ENCODE measurements around the gene LTBP1.
"Not testable (repeated sequence)": the region's sequence is repeated elsewhere in the genome, so short reads cannot be mapped to it uniquely, and the experiment has no call there.

The LTBP1 gene

DNA sequence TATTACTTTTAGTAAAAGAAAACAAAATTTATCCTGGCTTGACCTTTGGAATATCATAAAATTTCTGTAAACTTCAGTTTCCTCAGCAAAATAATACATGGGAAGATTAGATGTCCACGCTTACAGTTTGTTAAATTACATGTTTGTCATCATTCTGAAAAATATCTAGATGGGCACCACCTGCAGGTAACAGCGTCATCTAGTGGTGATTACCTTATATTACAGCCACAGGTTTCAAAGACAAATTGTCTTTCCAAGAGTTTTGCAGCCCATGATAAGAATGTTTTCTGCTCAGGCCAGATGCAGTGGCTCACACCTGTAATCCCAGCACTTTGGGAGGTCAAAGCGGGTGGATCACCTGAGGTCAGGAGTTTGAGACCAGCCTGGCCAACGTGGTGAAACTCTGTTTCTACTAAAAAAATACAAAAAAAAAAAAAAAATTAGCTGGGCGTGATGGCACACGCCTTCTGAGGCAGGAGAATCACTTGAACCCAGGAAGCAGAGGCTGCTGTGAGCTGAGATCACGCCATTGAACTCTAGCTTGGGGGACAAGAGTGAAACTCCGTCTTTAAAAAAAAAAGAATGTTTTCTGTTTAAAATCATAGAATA lies 433.4 kb downstream of the LTBP1 start:
- TF ChIP-seq, protein P1, sequence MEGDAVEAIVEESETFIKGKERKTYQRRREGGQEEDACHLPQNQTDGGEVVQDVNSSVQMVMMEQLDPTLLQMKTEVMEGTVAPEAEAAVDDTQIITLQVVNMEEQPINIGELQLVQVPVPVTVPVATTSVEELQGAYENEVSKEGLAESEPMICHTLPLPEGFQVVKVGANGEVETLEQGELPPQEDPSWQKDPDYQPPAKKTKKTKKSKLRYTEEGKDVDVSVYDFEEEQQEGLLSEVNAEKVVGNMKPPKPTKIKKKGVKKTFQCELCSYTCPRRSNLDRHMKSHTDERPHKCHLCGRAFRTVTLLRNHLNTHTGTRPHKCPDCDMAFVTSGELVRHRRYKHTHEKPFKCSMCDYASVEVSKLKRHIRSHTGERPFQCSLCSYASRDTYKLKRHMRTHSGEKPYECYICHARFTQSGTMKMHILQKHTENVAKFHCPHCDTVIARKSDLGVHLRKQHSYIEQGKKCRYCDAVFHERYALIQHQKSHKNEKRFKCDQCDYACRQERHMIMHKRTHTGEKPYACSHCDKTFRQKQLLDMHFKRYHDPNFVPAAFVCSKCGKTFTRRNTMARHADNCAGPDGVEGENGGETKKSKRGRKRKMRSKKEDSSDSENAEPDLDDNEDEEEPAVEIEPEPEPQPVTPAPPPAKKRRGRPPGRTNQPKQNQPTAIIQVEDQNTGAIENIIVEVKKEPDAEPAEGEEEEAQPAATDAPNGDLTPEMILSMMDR (IDR thresholded peaks at IDR 0.05; ENCODE audit: insufficient read depth, low read length, missing control alignments), result peak; percentile 19
- no peak overlapping the region for H3K4me3 ChIP-seq (ENCODE audit: low read depth, low read length)
- CTCF ChIA-PET, result interaction anchor here (0.6 to 4.5 kb wide), 16 partner anchors 9 to 679 kb away, joined by 3 to 21 read pairs (median 4); no protein-coding TSS in a partner anchor
- POLR2A ChIA-PET, result no interaction called here
- DNase-seq (ENCODE audit: low read depth, low spot score), result no peak

DNA sequence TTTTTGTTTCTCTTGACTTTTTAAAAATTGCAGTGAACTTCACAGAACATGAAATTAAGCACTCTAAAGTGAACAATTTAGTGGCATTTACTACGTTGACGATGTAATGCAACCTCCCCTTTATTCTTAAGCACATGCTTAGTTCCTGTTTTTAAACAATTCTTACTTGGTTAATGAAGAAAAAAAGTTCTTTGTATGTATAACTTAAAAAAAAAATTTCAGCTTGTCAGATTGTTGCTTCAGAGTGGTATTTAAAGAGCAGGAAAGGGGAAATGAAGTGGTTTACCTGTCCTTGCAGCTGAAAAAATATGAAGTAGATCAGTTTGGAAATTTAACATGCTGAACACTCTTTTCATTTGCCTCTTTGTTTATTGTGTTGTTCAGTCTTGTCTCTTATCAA lies 434.0 kb downstream of the LTBP1 start:
- H3K4me3 ChIP-seq (ENCODE audit: low read depth, low read length), result no peak overlapping the region
- TF ChIP-seq, protein P1 (IDR thresholded peaks at IDR 0.05; ENCODE audit: insufficient read depth, low read length, missing control alignments), result no peak
- ChIA-PET CTCF (interaction anchor here (0.6 to 4.5 kb wide), 9 partner anchors 9 to 680 kb away, joined by 3 to 21 read pairs (median 6); no protein-coding TSS in a partner anchor), POLR2A (no interaction called here)
- DNase-seq (ENCODE audit: low read depth, low spot score), result no peak

GRCh38 chr2:33381301-33381858 lies 434.6 kb downstream of the LTBP1 start:
- ChIA-PET CTCF (interaction anchor here (0.9 to 4.5 kb wide), 5 partner anchors 9 to 60 kb away, joined by 4 to 21 read pairs (median 10); no protein-coding TSS in a partner anchor), POLR2A (no interaction called here)
- no peak for DNase-seq (ENCODE audit: low read depth, low spot score)
- H3K4me3 ChIP-seq (ENCODE audit: low read depth, low read length), result no peak overlapping the region
- TF ChIP-seq, protein P1 (IDR thresholded peaks at IDR 0.05; ENCODE audit: insufficient read depth, low read length, missing control alignments), result no peak

DNA sequence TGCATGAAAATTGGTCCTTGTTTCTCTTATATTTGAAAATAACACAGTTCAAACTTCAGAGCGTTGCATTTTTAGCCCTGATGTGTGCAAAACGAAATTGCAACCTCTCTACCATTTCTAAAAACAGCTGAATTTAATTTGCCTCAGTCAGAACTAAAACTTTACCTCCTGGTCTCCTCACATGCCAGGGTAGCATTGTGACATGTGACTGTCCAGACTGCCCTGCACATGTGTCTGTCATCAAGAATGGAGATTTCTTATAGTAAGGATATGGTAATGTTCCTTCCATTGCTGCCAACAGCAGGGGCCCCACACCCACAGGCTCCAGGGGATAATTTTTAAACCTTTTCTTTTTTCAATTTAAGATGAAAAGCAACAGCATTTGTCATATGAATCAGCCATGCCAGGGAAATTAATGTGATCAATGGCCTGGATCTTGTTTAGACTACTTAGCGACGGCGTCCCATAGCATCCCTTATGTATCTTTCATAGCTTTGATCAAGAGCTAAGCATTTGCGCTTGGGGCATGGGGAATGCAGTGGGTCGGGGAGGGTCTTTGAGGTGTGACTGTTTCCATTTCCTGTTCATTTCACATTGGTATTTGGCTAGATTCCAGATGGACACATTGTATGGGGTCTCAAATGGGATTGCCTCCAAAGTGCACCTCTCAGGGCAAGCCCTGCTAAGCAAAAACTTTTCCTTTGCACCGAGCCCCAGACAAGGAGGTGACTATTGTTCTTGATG lies 437.3 kb downstream of the LTBP1 start:
- POLR2A ChIA-PET, result no interaction called here
- CTCF ChIA-PET, result interaction anchor here (1.2 to 1.5 kb wide), 2 partner anchors 12 to 150 kb away, joined by 3 read pairs; no protein-coding TSS in a partner anchor
- TF ChIP-seq, protein P1 (IDR thresholded peaks at IDR 0.05; ENCODE audit: insufficient read depth, low read length, missing control alignments), result no peak
- H3K4me3 ChIP-seq (ENCODE audit: low read depth, low read length), result no peak overlapping the region
- DNase-seq (ENCODE audit: low read depth, low spot score), result no peak

DNA sequence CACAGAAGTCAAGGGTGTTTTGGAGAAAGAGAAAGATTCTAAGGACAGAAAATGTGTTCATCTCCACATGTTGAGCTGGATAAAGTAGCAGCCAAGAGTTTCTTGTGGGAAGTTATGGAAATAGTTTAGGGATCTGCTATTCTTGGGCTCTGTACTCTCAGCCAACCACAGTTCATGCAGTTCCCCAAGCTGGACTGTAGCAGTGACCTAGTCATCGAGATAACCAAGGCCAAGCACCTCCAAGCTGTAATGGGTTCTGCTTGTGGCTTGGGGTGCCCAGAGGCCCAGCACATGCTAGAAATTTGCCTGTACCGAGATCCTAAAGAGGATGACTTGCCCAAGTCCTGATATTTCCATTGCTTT lies 437.8 kb downstream of the LTBP1 start:
- ChIA-PET CTCF (interaction anchor here (1.2 to 1.8 kb wide), 2 partner anchors 12 to 13 kb away, joined by 3 to 6 read pairs; no protein-coding TSS in a partner anchor), POLR2A (no interaction called here)
- no peak for DNase-seq (ENCODE audit: low read depth, low spot score)
- TF ChIP-seq, protein P1 (IDR thresholded peaks at IDR 0.05; ENCODE audit: insufficient read depth, low read length, missing control alignments), result no peak
- no peak overlapping the region for H3K4me3 ChIP-seq (ENCODE audit: low read depth, low read length)

- TF ChIP-seq, protein P1 (IDR thresholded peaks at IDR 0.05; ENCODE audit: insufficient read depth, low read length, missing control alignments), result no peak
- no peak for DNase-seq (ENCODE audit: low read depth, low spot score)
- CTCF ChIA-PET, result interaction anchor here (1.1 to 4.2 kb wide), 4 partner anchors 9 to 210 kb away, joined by 3 to 20 read pairs (median 4); partner anchors contain the start of gene FAM98A
- H3K4me3 ChIP-seq (ENCODE audit: low read depth, low read length), result no peak overlapping the region
- POLR2A ChIA-PET, result no interaction called here
These were observed 442.2 kb downstream of the LTBP1 start for GRCh38 chr2:33388996-33389395.

- DNase-seq (ENCODE audit: low read depth, low spot score); H3K4me3 ChIP-seq (ENCODE audit: low read depth, low read length); POLR2A ChIA-PET: not testable (repeated sequence)
- CTCF ChIA-PET, result interaction anchor here (1.0 to 4.2 kb wide), 5 partner anchors 9 to 52 kb away, joined by 3 to 20 read pairs (median 4); no protein-coding TSS in a partner anchor
These were observed 442.9 kb downstream of the LTBP1 start for GRCh38 chr2:33389695-33390094.
